ENCODE results near the gene ZNRF1.
A peak's percentile ranks its signal among the peaks of the same experiment; 100 is the strongest.

ZNRF1 gene

GRCh38 chr16:75095204-75095621 lies 96.4 kb downstream of the ZNRF1 start:
- TF ChIP-seq TEAD4 (IDR thresholded peaks at IDR 0.05) (no peak), RAD21 (IDR thresholded peaks at IDR 0.05; ENCODE audit: low read depth) (no peak), CEBPB (IDR thresholded peaks at IDR 0.05) (no peak), NFIC (IDR thresholded peaks at IDR 0.05) (no peak), TCF12 (IDR thresholded peaks at IDR 0.05; ENCODE audit: low read depth) (no peak), REST (IDR thresholded peaks at IDR 0.05; ENCODE audit: low read depth) (no peak), FOXM1 (IDR thresholded peaks at IDR 0.05; ENCODE audit: borderline replicate concordance, low read depth) (no peak)

- peak; percentile 89 for TF ChIP-seq EP300 (IDR thresholded peaks at IDR 0.05; ENCODE audit: borderline replicate concordance)
- no peak for TF ChIP-seq CREB1 (IDR thresholded peaks at IDR 0.05; ENCODE audit: low read depth)
- peak; percentile 58; the same call in 1 of the 2 replicates for TF ChIP-seq FOXM1 (IDR thresholded peaks at IDR 0.05; ENCODE audit: borderline replicate concordance, low read depth)
- TF ChIP-seq NFIC (IDR thresholded peaks at IDR 0.05), result peak; percentile 90
- peak; percentile 61 for TF ChIP-seq RAD21 (IDR thresholded peaks at IDR 0.05; ENCODE audit: low read depth)
- TF ChIP-seq CEBPB (IDR thresholded peaks at IDR 0.05), result no peak
- 0 out of 2 replicates have a peak, but pooled peaks have one; percentile 37 for TF ChIP-seq YY1 (IDR thresholded peaks at IDR 0.05; ENCODE audit: low read depth)
- TF ChIP-seq ZBTB7A (IDR thresholded peaks at IDR 0.05; ENCODE audit: low read depth), result peak; percentile 77; the same call in 1 of the 2 replicates
- TF ChIP-seq TEAD4 (IDR thresholded peaks at IDR 0.05), result peak; percentile 84
- TF ChIP-seq MAX (IDR thresholded peaks at IDR 0.05), result peak; percentile 87
- no peak for TF ChIP-seq REST (IDR thresholded peaks at IDR 0.05; ENCODE audit: low read depth)
- TF ChIP-seq TCF12 (IDR thresholded peaks at IDR 0.05; ENCODE audit: low read depth), result peak; percentile 93
These were observed 97.8 kb downstream of the ZNRF1 start for GRCh38 chr16:75096656-75097055.

- TF ChIP-seq TEAD4 (IDR thresholded peaks at IDR 0.05), result 0 out of 2 replicates have a peak, but pooled peaks have one; percentile 4
- TF ChIP-seq ZBTB7A (IDR thresholded peaks at IDR 0.05; ENCODE audit: low read depth), result no peak
- no peak for TF ChIP-seq NFIC (IDR thresholded peaks at IDR 0.05)
- TF ChIP-seq EGR1 (IDR thresholded peaks at IDR 0.05), result no peak
- peak; percentile 82 for TF ChIP-seq REST (IDR thresholded peaks at IDR 0.05; ENCODE audit: low read depth)
- TF ChIP-seq USF1 (IDR thresholded peaks at IDR 0.05), result no peak
These were observed 98.5 kb downstream of the ZNRF1 start for GRCh38 chr16:75097191-75097761.

- TF ChIP-seq CEBPB (IDR thresholded peaks at IDR 0.05) (no peak), NFIC (IDR thresholded peaks at IDR 0.05) (no peak), YY1 (IDR thresholded peaks at IDR 0.05; ENCODE audit: low read depth) (no peak), TCF12 (IDR thresholded peaks at IDR 0.05; ENCODE audit: low read depth) (no peak), RAD21 (IDR thresholded peaks at IDR 0.05; ENCODE audit: low read depth) (peak; percentile 14; the same call in 1 of the 2 replicates), EGR1 (IDR thresholded peaks at IDR 0.05) (peak; percentile 36; the same call in 1 of the 2 replicates), USF1 (IDR thresholded peaks at IDR 0.05) (peak; percentile 49; the same call in 1 of the 2 replicates), FOXM1 (IDR thresholded peaks at IDR 0.05; ENCODE audit: borderline replicate concordance, low read depth) (no peak), MAX (IDR thresholded peaks at IDR 0.05) (no peak), EP300 (IDR thresholded peaks at IDR 0.05; ENCODE audit: borderline replicate concordance) (no peak), REST (IDR thresholded peaks at IDR 0.05; ENCODE audit: low read depth) (no peak), ZBTB7A (IDR thresholded peaks at IDR 0.05; ENCODE audit: low read depth) (no peak), TAF1 (IDR thresholded peaks at IDR 0.05; ENCODE audit: low read depth) (no peak), CREB1 (IDR thresholded peaks at IDR 0.05; ENCODE audit: low read depth) (no peak), TEAD4 (IDR thresholded peaks at IDR 0.05) (no peak)
These were observed 99.4 kb downstream of the ZNRF1 start for GRCh38 chr16:75097941-75098901.

All from Ishikawa (cell line).